PC-3 (cell line): ENCODE results near the gene FCGR1A. TPM values are rescaled to one million over a fixed set of nuclear protein-coding genes. Genes with fewer than 3 reads are reported as not detected.
"Not testable (repeated sequence)": the region's sequence is repeated elsewhere in the genome, so short reads cannot be mapped to it uniquely, and the experiment has no call there.

ENCODE experiments used
- ATAC-seq: fragments of 200-7000 bp; cut with Tn5 transposase; 2 replicates; pipeline ENCODE4 v1.9.1; 2020; ENCODE audit warnings: mild to moderate bottlenecking, moderate library complexity
- BruUV-seq: library from RNA; stranded (reverse); fragments of 400-500 nt; replicated peaks from 2 replicates; lab custom pipeline; 2021; lab: Mats Ljungman, UMichigan
- CTCF ChIA-PET: fragments of 300-600 bp; sonication (Branson Sonifier 250); formaldehyde crosslinking; loops from one replicate; lab custom pipeline; 2022; ENCODE audit warnings: antibody characterized with exemption; lab: Charles Lee
- POLR2A ChIA-PET: fragments of 300-600 bp; sonication (Branson Sonifier 250); formaldehyde crosslinking; loops from one replicate; lab custom pipeline; 2022; ENCODE audit warnings: antibody characterized with exemption; ENCODE audit not compliant: unreplicated experiment; lab: Charles Lee
- DNase-seq: peaks from one replicate; pipeline ENCODE4 v3.0.0-alpha.2; 2015
- H2AFZ ChIP-seq: fragments of 300-600 bp; sonication (generic); 2 replicates; pipeline ENCODE4 v1.6.0; 2016; ENCODE audit warnings: antibody characterized with exemption, low read length
- H3F3A ChIP-seq: fragments of 300-600 bp; sonication (generic); one replicate; pipeline ENCODE4 v1.6.0; 2017; ENCODE audit warnings: antibody characterized with exemption, low read length, control low read depth, mild to moderate bottlenecking; ENCODE audit not compliant: unreplicated experiment
- H3K27ac ChIP-seq: fragments of 300-600 bp; sonication (generic); 2 replicates; pipeline ENCODE4 v1.5.1; 2016; ENCODE audit warnings: mild to moderate bottlenecking, low read length
- H3K27me3 ChIP-seq: fragments of 300-600 bp; sonication (generic); 2 replicates; pipeline ENCODE4 v1.6.1; 2016; ENCODE audit warnings: low read length, mixed read lengths
- H3K36me3 ChIP-seq: fragments of 300-600 bp; sonication (generic); 2 replicates; pipeline ENCODE4 v1.6.1; 2016; ENCODE audit warnings: low read depth, mixed run types, low read length, mixed read lengths
- H3K4me1 ChIP-seq: fragments of 300-600 bp; sonication (generic); 2 replicates; pipeline ENCODE4 v1.5.1; 2016; ENCODE audit warnings: low read length; ENCODE audit not compliant: insufficient read depth
- H3K4me2 ChIP-seq: fragments of 300-600 bp; sonication (generic); 2 replicates; pipeline ENCODE4 v1.6.0; 2016; ENCODE audit warnings: low read length
- H3K4me3 ChIP-seq: fragments of 300-600 bp; sonication (generic); 2 replicates; pipeline ENCODE4 v1.5.1; 2016; ENCODE audit warnings: mild to moderate bottlenecking, low read length, mixed read lengths
- H3K79me2 ChIP-seq: fragments of 300-600 bp; sonication (generic); 2 replicates; pipeline ENCODE4 v1.6.1; 2017; ENCODE audit warnings: low read length, mixed read lengths
- H3K9ac ChIP-seq: fragments of 300-600 bp; sonication (generic); 2 replicates; pipeline ENCODE4 v1.6.0; 2016; ENCODE audit warnings: mild to moderate bottlenecking, low read length
- H3K9me2 ChIP-seq: fragments of 300-600 bp; sonication (generic); replicated peaks from 2 replicates; pipeline ENCODE4 v1.6.1; 2016; ENCODE audit warnings: mixed run types, low read length, mixed read lengths
- H3K9me3 ChIP-seq: fragments of 300-600 bp; sonication (generic); 2 replicates; pipeline ENCODE4 v1.6.1; 2016; ENCODE audit warnings: low read length, mixed read lengths
- H4K20me1 ChIP-seq: fragments of 300-600 bp; sonication (generic); 2 replicates; pipeline ENCODE4 v1.6.1; 2016; ENCODE audit warnings: low read length, mixed read lengths
- intact Hi-C: fragments of 100-400 bp; cut with micrococcal nuclease; formaldehyde crosslinking; loops from 2 replicates; pipeline ENCODE4 v1.9.0; 2023
- total RNA-seq: library from RNA; depleted of rRNA; stranded (reverse); fragments of >200 nt; gene quantifications from 2 replicates; pipeline ENCODE4 v1.2.3, GENCODE V29; 2014; rRNA removed

The FCGR1A gene
- total RNA-seq, 1 experiment from 2014 or later: not detected

GRCh38 chr1:149841149-149841548 is 58.7 kb downstream of the FCGR1A start:
- POLR2A ChIA-PET, H3K36me3 ChIP-seq, H3K9me2 ChIP-seq, DNase-seq, CTCF ChIA-PET, H3K4me2 ChIP-seq, H3K27ac ChIP-seq, H4K20me1 ChIP-seq, intact Hi-C loops, H3K27me3 ChIP-seq, H3F3A ChIP-seq, H3K9me3 ChIP-seq, H2AFZ ChIP-seq, H3K9ac ChIP-seq, H3K4me3 ChIP-seq, BruUV-seq: not testable (repeated sequence)
- peaks cover 18% of the 10 kb centered on the region for H3K4me1 ChIP-seq
- ATAC-seq: peak; percentile 27
- H3K79me2 ChIP-seq: peaks cover 29% of the 10 kb centered on the region

Other genes starting within 250 kb of the FCGR1A start
- gene PPIAL4C, start 198.8 kb upstream of the FCGR1A start, total RNA-seq: not detected in 2 replicates
- 27.6 and 38.6 TPM in 2 replicates for gene BOLA1, start 116.9 kb downstream of the FCGR1A start, total RNA-seq
- not detected in 2 replicates for gene SV2A, start 135.2 kb downstream of the FCGR1A start, total RNA-seq
- 23.5 and 28.1 TPM in 2 replicates for gene SF3B4, start 145.1 kb downstream of the FCGR1A start, total RNA-seq
- gene MTMR11, start 154.2 kb downstream of the FCGR1A start, total RNA-seq: 5.1 and 7.0 TPM in 2 replicates
- gene OTUD7B, start 228.0 kb downstream of the FCGR1A start, total RNA-seq: 11.5 and 14.6 TPM in 2 replicates